H1 (cell line): Measurements from ENCODE around the gene FUBP3. TPM values are rescaled to one million over a fixed set of nuclear protein-coding genes. Genes with fewer than 3 reads are reported as not detected.

Source experiments
- EP300 ChIP-seq, 2 experiments: IDR thresholded peaks; 1 replicate in 1 of 2; 2 replicates in 1 of 2; pipeline ENCODE4 v1.6.1; 2011 to 2012; ENCODE audit warnings: low read depth in 2 of 2, low read length in 2 of 2, mild to moderate bottlenecking in 2 of 2, borderline replicate concordance in 1 of 2, inconsistent platforms in 1 of 2, moderate library complexity in 1 of 2
- JUND ChIP-seq: IDR thresholded peaks from 2 replicates; pipeline ENCODE4 v1.6.1; 2011; ENCODE audit warnings: mild to moderate bottlenecking, improper control_type of control experiment, low read length
- KDM4A ChIP-seq: IDR thresholded peaks from one replicate; pipeline ENCODE4 v1.7.1; 2012; ENCODE audit warnings: low read depth, mild to moderate bottlenecking, moderate library complexity, low read length, inconsistent platforms; ENCODE audit not compliant: severe bottlenecking
- KDM5A ChIP-seq: fragments of 200-600 bp; IDR thresholded peaks from 2 replicates; pipeline ENCODE4 v1.7.1; 2012; ENCODE audit warnings: mild to moderate bottlenecking, low read length, inconsistent platforms, mixed read lengths
- RBBP5 ChIP-seq: IDR thresholded peaks from 2 replicates; pipeline ENCODE4 v1.7.1; 2012; ENCODE audit warnings: low read depth, mild to moderate bottlenecking, inconsistent platforms, low read length, moderate library complexity, borderline replicate concordance
- SIRT6 ChIP-seq: IDR thresholded peaks from one replicate; pipeline ENCODE4 v1.7.1; 2012; ENCODE audit warnings: low read length, inconsistent platforms
- SP4 ChIP-seq: IDR thresholded peaks from 2 replicates; pipeline ENCODE4 v1.6.1; 2012; ENCODE audit warnings: low read length, inconsistent platforms
- YY1 ChIP-seq: IDR thresholded peaks from 2 replicates; pipeline ENCODE4 v1.6.1; 2011; ENCODE audit warnings: low read depth, mild to moderate bottlenecking, low read length
- polyA plus RNA-seq, 7 experiments: library from polyadenylated mRNA; depleted of rRNA in 3 of 7; stranded (reverse) in 5 of 7; unstranded in 2 of 7; fragments of >200 nt in 5 of 7; fragments of 200-250 nt in 2 of 7; gene quantifications; 1 replicate in 5 of 7; 2 replicates in 1 of 7; 4 replicates in 1 of 7; pipeline versions ENCODE4 v1.2.1 to v1.2.3, GENCODE V29; 2011 to 2013; ENCODE audit warnings: missing spikeins in 2 of 7, mixed read lengths in 2 of 7
- total RNA-seq: library from RNA; stranded (reverse); fragmentation: NEBNext Ultra II Directional; extraction: Animal tissue kit (Norgen Biotek cat#: 25700); gene quantifications from 2 replicates; pipeline ENCODE4 v1.2.1, GENCODE V29; 2021
- TF ChIP-seq, protein P1 (sequence below): fragments of 300-600 bp; sonication (generic); IDR thresholded peaks from 2 replicates; pipeline ENCODE4 v1.7.1; 2012; ENCODE audit warnings: low read length, moderate library complexity, mild to moderate bottlenecking, inconsistent platforms; ENCODE audit not compliant: insufficient replicate concordance
- TF ChIP-seq, protein P2 (sequence below): IDR thresholded peaks from 2 replicates; pipeline ENCODE4 v1.6.1; 2012; ENCODE audit warnings: inconsistent platforms

FUBP3 gene
- total and polyA plus RNA-seq, 2 of the 8 experiments (the other 6 are each of a cell fraction or from before 2014, with no cell fraction given), result 23.7 to 76.4 TPM

DNA sequence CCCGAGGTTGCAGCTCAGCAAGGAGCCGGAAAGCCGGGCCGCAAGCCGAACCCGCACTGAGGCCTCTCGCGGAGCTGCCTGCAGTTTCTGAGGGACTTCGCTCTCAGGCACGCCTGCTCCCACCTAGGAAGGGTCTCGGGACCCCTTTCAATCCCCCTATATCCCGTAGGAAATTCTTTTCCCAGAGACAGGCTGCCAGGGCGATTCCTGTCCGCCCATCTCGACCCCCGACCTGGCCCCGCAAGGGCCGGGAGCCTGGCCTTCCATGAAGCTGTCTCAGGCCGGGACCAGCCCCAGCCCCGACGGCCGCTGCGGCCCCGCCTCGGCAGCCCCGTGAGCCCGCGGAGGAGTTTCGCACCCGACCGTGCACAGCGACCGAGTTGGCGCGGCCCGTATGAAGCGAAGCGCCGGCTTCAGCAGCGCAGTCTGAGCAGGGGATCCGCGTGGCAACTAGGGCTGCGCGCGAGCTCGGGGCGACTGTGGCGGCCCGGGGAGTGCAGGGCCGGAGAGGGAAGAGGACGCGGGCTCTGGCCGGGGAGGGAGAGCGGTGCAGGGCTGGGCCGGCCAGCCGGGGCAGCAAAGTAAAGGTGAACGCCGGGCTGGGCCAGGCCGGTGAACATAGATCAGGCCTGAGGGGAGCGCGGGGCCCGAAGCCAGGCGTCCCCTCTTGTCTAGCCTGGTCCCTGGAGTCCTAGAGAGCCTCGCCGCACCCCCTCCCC is 84.0 kb downstream of the FUBP3 start (continued):
- TF ChIP-seq, protein P1, sequence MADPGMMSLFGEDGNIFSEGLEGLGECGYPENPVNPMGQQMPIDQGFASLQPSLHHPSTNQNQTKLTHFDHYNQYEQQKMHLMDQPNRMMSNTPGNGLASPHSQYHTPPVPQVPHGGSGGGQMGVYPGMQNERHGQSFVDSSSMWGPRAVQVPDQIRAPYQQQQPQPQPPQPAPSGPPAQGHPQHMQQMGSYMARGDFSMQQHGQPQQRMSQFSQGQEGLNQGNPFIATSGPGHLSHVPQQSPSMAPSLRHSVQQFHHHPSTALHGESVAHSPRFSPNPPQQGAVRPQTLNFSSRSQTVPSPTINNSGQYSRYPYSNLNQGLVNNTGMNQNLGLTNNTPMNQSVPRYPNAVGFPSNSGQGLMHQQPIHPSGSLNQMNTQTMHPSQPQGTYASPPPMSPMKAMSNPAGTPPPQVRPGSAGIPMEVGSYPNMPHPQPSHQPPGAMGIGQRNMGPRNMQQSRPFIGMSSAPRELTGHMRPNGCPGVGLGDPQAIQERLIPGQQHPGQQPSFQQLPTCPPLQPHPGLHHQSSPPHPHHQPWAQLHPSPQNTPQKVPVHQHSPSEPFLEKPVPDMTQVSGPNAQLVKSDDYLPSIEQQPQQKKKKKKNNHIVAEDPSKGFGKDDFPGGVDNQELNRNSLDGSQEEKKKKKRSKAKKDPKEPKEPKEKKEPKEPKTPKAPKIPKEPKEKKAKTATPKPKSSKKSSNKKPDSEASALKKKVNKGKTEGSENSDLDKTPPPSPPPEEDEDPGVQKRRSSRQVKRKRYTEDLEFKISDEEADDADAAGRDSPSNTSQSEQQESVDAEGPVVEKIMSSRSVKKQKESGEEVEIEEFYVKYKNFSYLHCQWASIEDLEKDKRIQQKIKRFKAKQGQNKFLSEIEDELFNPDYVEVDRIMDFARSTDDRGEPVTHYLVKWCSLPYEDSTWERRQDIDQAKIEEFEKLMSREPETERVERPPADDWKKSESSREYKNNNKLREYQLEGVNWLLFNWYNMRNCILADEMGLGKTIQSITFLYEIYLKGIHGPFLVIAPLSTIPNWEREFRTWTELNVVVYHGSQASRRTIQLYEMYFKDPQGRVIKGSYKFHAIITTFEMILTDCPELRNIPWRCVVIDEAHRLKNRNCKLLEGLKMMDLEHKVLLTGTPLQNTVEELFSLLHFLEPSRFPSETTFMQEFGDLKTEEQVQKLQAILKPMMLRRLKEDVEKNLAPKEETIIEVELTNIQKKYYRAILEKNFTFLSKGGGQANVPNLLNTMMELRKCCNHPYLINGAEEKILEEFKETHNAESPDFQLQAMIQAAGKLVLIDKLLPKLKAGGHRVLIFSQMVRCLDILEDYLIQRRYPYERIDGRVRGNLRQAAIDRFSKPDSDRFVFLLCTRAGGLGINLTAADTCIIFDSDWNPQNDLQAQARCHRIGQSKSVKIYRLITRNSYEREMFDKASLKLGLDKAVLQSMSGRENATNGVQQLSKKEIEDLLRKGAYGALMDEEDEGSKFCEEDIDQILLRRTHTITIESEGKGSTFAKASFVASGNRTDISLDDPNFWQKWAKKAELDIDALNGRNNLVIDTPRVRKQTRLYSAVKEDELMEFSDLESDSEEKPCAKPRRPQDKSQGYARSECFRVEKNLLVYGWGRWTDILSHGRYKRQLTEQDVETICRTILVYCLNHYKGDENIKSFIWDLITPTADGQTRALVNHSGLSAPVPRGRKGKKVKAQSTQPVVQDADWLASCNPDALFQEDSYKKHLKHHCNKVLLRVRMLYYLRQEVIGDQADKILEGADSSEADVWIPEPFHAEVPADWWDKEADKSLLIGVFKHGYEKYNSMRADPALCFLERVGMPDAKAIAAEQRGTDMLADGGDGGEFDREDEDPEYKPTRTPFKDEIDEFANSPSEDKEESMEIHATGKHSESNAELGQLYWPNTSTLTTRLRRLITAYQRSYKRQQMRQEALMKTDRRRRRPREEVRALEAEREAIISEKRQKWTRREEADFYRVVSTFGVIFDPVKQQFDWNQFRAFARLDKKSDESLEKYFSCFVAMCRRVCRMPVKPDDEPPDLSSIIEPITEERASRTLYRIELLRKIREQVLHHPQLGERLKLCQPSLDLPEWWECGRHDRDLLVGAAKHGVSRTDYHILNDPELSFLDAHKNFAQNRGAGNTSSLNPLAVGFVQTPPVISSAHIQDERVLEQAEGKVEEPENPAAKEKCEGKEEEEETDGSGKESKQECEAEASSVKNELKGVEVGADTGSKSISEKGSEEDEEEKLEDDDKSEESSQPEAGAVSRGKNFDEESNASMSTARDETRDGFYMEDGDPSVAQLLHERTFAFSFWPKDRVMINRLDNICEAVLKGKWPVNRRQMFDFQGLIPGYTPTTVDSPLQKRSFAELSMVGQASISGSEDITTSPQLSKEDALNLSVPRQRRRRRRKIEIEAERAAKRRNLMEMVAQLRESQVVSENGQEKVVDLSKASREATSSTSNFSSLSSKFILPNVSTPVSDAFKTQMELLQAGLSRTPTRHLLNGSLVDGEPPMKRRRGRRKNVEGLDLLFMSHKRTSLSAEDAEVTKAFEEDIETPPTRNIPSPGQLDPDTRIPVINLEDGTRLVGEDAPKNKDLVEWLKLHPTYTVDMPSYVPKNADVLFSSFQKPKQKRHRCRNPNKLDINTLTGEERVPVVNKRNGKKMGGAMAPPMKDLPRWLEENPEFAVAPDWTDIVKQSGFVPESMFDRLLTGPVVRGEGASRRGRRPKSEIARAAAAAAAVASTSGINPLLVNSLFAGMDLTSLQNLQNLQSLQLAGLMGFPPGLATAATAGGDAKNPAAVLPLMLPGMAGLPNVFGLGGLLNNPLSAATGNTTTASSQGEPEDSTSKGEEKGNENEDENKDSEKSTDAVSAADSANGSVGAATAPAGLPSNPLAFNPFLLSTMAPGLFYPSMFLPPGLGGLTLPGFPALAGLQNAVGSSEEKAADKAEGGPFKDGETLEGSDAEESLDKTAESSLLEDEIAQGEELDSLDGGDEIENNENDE, result no peak
- TF ChIP-seq RBBP5, result 0 out of 2 replicates have a peak, but pooled peaks have one; percentile 40
- no peak for TF ChIP-seq KDM5A
- no peak for TF ChIP-seq JUND
- TF ChIP-seq EP300 (IDR thresholded peaks at IDR 0.05; ENCODE audit: borderline replicate concordance in 1 of 2, low read depth in 2 of 2, low read length in 2 of 2), result no peak
- TF ChIP-seq, protein P2, sequence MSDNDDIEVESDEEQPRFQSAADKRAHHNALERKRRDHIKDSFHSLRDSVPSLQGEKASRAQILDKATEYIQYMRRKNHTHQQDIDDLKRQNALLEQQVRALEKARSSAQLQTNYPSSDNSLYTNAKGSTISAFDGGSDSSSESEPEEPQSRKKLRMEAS, result no peak; the same call in 1 of the 2 replicates
- 0 out of 2 replicates have a peak, but pooled peaks have one; percentile 23 for TF ChIP-seq SP4
- TF ChIP-seq YY1, result 0 out of 2 replicates have a peak, but pooled peaks have one; percentile 14
- TF ChIP-seq SIRT6, result no peak
- peak; percentile 13 for TF ChIP-seq KDM4A
